ENCODE measurements around the gene MST1R.
"Not testable (repeated sequence)": the region's sequence is repeated elsewhere in the genome, so short reads cannot be mapped to it uniquely, and the experiment has no call there.

MST1R gene

GRCh38 chr3:49910409-49911123 is 6.9 kb upstream of the MST1R start:
- peak; percentile 60 for DNase-seq

DNA sequence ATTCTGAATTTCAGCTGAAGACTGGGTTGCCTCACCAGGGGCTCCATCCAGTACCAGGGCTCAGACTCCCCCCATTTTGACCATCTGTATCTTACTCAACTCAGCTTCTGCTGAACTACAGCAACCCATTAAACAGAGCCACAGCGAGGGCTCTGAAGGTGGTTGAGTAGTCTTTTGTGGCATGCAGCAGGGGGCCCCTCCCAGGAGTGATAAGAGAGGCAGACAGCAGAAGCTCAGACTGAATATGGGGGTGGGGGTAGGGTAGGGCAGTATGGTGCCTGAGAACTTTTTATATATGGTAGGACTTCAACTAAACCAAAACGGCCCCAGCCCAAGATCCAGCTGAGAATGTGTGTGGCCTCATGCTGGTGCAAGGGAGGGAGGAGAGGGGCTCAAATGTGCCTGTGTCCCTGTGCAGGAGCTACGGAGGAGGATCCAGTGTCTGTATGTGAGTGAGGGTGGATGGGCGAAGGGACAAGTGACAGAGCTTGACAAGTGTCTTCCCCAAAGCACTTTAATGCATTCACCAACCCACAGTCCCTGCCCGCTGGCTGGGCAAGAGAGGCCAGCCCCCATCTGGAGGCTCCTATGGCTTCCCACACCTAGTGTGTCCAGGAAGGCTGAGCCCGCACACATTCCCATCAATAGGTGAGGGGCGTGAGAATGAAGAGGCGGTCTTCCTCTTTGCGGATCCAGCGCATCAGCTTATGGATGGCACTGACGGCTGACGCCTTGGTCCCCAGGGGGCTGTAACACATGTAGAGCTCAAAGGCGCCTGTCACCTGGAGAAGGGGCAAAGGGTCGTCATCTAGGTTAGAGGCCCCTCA is 4.9 kb upstream of the MST1R start:
- no peak for DNase-seq

GRCh38 chr3:49906073-49906743 is 2.5 kb upstream of the MST1R start:
- DNase-seq: peak; percentile 61

DNA sequence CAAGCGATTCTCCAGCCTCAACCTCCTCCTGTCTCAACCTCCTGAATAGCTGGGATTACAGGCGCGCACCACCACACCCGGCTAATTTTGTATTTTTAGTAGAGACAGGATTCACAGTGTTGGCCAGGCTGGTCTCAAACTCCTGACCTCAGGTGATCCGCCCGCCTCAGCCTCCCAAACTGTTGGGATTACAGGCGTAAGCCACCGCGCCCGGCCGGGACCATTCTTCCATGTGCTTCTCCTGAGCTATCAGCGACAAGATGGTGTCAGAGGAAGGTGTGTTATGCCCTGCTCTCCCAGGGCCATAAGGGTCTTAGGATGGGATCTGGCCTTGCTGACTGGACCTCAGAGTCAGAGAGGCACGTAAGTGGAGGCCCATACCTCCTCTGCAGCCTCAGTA is 775 bp upstream of the MST1R start:
- DNase-seq: not testable (repeated sequence)

GRCh38 chr3:49902511-49903345 is 945 bp downstream of the MST1R start:
- no peak for DNase-seq

GRCh38 chr3:49901366-49902339 is 2.0 kb downstream of the MST1R start:
- DNase-seq: no peak

- no peak for DNase-seq
Measured at GRCh38 chr3:49900491-49901153, 3.1 kb downstream of the MST1R start.

DNA sequence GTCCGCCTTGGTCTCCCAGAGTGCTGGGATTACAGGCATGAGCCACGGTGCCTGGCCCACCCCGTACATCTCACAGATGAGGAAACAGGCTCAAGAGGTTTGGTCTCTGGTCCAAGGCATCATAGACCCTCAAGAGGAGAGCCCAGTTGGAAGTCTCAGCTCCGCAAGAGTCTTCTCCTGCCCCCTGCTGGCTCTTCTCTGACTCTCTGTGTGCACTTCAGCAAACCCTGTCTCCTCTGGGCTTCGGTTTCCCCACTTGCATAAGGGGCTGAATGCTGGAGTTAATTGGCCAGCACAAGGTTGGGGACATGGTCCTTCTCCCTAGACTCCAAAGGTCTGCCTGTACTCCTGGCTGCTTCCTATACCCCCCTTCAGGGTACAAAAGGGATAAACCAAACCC is 3.9 kb downstream of the MST1R start:
- peak; percentile 46 for DNase-seq

DNA sequence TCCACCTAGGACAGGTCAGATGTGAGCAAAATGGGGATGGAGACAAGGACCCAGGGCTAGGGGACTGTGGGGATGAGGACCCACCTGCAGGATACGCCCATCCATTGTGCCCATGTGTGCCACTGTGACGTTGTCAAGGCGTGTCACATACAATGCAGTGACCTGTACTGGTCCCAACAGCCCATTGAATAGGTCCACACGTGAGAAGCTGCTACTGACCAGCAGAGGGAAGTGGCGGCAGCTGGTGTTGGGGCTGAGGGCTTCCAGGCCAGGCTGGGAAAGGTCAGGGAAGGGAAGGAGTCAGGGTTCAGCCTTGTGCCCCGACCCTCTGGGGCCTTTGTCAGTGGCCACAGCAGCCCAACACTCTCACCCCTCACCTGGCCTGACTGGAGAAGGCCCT is 4.7 kb downstream of the MST1R start:
- DNase-seq: no peak

DNA sequence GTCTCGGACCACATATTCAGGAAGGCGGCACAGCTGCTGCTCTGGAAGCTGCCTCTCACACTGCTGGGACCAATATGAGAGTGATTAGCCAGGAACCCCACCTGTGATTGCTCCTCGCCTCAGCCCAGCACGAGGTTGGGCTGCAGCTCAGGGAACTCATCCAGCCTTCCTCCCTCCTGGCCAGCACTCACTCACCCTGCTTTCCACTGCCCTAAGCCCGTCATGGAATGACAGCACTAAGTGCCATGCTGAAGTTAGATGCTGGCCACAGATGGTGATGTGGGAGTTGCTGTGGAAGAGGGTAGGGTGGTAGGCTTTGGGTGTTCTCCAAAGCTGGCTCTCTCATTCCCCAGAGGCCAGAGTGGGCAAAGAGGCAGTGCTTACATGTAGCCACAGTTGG is 7.3 kb downstream of the MST1R start:
- no peak for DNase-seq

GRCh38 chr3:49895791-49896190 is 7.9 kb downstream of the MST1R start:
- DNase-seq: no peak

GRCh38 chr3:49889296-49889695 is 14.4 kb downstream of the MST1R start:
- no peak for DNase-seq

- DNase-seq: no peak
Measured at GRCh38 chr3:49886922-49887265, 16.8 kb downstream of the MST1R start.

- no peak for DNase-seq
Measured at GRCh38 chr3:49883998-49884397, 19.7 kb downstream of the MST1R start.

DNA sequence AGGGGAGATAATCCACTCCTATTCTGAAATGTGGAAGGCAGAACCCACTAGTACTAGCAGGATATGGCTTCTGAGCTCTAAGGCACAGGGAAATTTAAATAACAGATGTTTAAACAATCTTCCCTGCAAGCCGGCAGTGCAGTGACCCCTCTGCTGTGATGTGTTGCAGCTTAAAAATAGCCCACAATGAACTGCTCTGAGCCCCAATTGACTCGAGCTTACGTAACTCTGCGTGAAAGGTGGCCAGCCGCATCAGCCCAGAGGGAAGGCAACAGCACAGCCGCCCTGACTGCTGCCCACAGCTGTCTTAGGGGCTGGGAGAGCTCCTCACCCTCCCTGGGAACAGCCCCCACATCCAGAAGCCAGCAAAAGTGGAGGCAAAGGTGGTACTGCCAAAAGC is 21.5 kb downstream of the MST1R start:
- no peak for DNase-seq

GRCh38 chr3:49880581-49881315 is 22.9 kb downstream of the MST1R start:
- DNase-seq: peak; percentile 87

DNA sequence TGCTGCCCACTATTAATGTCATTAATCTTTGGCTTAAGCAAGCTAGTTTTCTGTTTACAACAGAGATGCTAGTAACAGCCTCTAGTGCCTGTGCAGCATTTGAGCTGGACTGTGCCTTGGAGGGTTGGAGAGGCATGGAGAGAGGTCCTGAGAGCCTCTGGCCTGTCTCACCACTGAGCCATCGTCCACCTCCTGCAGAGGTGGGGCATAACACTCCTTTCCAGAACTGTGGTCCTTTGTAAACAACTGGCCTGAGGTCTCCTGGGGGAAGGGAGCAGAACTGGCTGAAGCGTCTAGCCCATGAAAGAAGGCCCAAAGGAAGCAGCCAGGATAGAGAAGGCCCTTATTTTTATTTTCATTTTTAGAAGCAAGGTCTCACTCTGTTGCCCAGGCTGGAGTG is 24.0 kb downstream of the MST1R start:
- no peak for DNase-seq

DNA sequence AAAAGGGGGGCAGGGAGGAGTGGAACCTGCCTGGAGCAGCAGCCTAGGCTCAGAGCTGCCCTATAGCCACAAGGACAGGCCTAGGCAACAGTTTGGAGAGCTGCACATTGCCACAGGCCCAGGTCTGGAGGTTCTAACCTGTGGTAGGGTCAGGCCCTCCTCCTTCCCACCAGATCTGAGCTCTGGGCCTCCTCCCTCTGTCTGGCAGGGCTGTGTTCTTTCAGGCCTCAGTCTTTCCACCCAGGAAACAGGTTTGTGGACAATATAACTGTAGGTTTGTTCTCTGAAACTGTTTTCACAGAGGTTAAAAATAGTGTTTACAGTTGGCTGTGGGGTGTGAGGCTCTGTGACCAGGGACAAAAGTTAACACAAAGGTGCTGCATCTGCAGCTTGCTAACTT is 25.0 kb downstream of the MST1R start:
- no peak for DNase-seq

DNA sequence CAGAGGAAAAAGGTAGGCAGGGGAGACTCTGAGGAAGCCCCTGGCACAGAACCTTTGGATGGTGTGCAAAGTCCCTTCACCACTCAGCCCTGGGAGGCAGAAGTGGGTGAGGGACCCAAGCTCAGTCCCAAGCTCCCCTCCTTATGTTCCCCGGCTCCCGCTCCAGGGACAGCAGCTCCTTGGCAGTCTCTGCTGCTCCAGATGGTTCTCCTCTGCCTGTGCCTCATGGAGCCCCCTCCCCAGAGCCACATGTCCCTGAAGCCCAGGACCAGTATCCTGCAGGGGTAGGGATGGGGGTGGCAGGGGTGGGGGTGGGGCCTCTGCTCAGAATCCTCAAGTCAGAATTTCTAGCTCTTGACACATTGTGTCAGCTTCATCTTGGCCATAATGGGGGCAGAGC is 26.0 kb downstream of the MST1R start:
- peak; percentile 63 for DNase-seq

GRCh38 chr3:49876567-49876966 is 27.1 kb downstream of the MST1R start:
- DNase-seq: no peak

Data from eye (tissue), 1 donor.